Gastroesophageal sphincter (tissue), 4 donors: ENCODE data around the gene ULK2. TPM values are rescaled to one million over a fixed set of nuclear protein-coding genes. Genes with fewer than 3 reads are reported as not detected.

ENCODE experiments used
- ATAC-seq: fragments of 150-250 bp; one replicate; pipeline ENCODE4 v1.9.1; 2016; ENCODE audit warnings: mild to moderate bottlenecking, moderate library complexity
- H3K27ac ChIP-seq, 4 donors: fragments of 200-600 bp; sonication (generic) in 3 of 4; 1 replicate in 3 of 4; 2 replicates in 1 of 4; pipeline ENCODE4 v1.5.1; 2016 to 2019
- H3K27me3 ChIP-seq: fragments of 200-600 bp; sonication (generic); one replicate; pipeline ENCODE4 v1.5.1; 2019
- H3K36me3 ChIP-seq, 2 donors: fragments of 200-600 bp; sonication (generic); one replicate each; pipeline ENCODE4 v1.5.1; 2019; ENCODE audit warnings: control low read depth in 1 of 2
- H3K4me1 ChIP-seq, 3 donors: fragments of 200-600 bp; sonication (generic); 1 replicate in 2 of 3; 2 replicates in 1 of 3; pipeline ENCODE4 v1.5.1; 2016 to 2019; ENCODE audit warnings: control low read depth in 2 of 3
- H3K4me3 ChIP-seq, 2 donors: fragments of 200-600 bp; sonication (generic); one replicate each; pipeline ENCODE4 v1.5.1; 2019; ENCODE audit warnings: mild to moderate bottlenecking in 1 of 2, moderate library complexity in 1 of 2
- H3K9me3 ChIP-seq, 3 donors: fragments of 200-600 bp; sonication (generic); one replicate each; pipeline ENCODE4 v1.5.1; 2017 to 2019; ENCODE audit warnings: control low read depth in 2 of 3
- EP300 ChIP-seq: sonication (generic); formaldehyde crosslinking; IDR thresholded peaks from one replicate; pipeline ENCODE4 v1.6.1; 2017; ENCODE audit warnings: antibody characterized with exemption, mild to moderate bottlenecking
- POLR2A ChIP-seq, 2 donors: fragments of 450-650 bp; IDR thresholded peaks; one replicate each; pipeline ENCODE4 v1.6.1; 2017; ENCODE audit warnings: antibody characterized with exemption in 2 of 2, mild to moderate bottlenecking in 2 of 2, moderate library complexity in 1 of 2
- POLR2AphosphoS5 ChIP-seq: sonication (generic); formaldehyde crosslinking; IDR thresholded peaks from one replicate; pipeline ENCODE4 v1.6.1; 2017; ENCODE audit warnings: antibody characterized with exemption
- WGBS, 2 donors: methylation state at CpG; one replicate each; pipeline ENCODE4 v1.1.5; 2018; ENCODE audit warnings: low coverage in 1 of 2; 5-methylcytosine and 5-hydroxymethylcytosine counted together
- total RNA-seq, 4 donors: library from RNA; depleted of rRNA; stranded (reverse); fragments of >200 nt; gene quantifications; one replicate each; pipeline ENCODE4 v1.1.0, GENCODE V29; 2016
- TF ChIP-seq, protein P1 (sequence below), 4 experiments: fragments of 200-600 bp in 2 of 4; fragments of 450-650 bp in 2 of 4; sonication (generic) in 1 of 4; IDR thresholded peaks; one replicate each; pipeline ENCODE4 v1.5.1; 2017 to 2019; ENCODE audit warnings: antibody characterized with exemption in 4 of 4, mild to moderate bottlenecking in 2 of 4, moderate library complexity in 2 of 4

Gene ULK2
- total RNA-seq, 4 donors from 2014 or later: 29.2 to 48.7 (median 47.5) TPM

- peaks cover 0 to 94% of the 10 kb centered on the region in 2 donors for H3K36me3 ChIP-seq
- ATAC-seq: no peak
Measured at GRCh38 chr17:19781488-19782458, 86.0 kb downstream of the ULK2 start.

GRCh38 chr17:19780846-19781245 is 86.9 kb downstream of the ULK2 start:
- Histone ChIP-seq H3K27me3 (no peaks in the 10 kb centered on the region), H3K4me3 (no peak overlapping the region), H3K27ac (no peak overlapping the region), H3K4me1 (no peaks in the 10 kb centered on the region), H3K9me3 (no peaks in the 10 kb centered on the region), H3K36me3 (peaks cover 0 to 97% of the 10 kb centered on the region in 2 donors)
- TF ChIP-seq POLR2A (IDR thresholded peaks at IDR 0.05): no peak
- no peak for TF ChIP-seq EP300
- TF ChIP-seq, protein P1, sequence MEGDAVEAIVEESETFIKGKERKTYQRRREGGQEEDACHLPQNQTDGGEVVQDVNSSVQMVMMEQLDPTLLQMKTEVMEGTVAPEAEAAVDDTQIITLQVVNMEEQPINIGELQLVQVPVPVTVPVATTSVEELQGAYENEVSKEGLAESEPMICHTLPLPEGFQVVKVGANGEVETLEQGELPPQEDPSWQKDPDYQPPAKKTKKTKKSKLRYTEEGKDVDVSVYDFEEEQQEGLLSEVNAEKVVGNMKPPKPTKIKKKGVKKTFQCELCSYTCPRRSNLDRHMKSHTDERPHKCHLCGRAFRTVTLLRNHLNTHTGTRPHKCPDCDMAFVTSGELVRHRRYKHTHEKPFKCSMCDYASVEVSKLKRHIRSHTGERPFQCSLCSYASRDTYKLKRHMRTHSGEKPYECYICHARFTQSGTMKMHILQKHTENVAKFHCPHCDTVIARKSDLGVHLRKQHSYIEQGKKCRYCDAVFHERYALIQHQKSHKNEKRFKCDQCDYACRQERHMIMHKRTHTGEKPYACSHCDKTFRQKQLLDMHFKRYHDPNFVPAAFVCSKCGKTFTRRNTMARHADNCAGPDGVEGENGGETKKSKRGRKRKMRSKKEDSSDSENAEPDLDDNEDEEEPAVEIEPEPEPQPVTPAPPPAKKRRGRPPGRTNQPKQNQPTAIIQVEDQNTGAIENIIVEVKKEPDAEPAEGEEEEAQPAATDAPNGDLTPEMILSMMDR (IDR thresholded peaks at IDR 0.05): no peak
- TF ChIP-seq POLR2AphosphoS5: no peak
- WGBS, 2 donors: 74 to 91% methylated on average over 4 of the region's 4 CpGs
- ATAC-seq: no peak

More at GRCh38 chr17:19781488-19782458, 86.0 kb downstream of the ULK2 start:
- Histone ChIP-seq H3K27me3 (no peaks in the 10 kb centered on the region), H3K4me3 (no peak overlapping the region), H3K27ac (no peak overlapping the region), H3K4me1 (no peaks in the 10 kb centered on the region), H3K9me3 (no peaks in the 10 kb centered on the region)
- TF ChIP-seq EP300 (no peak), POLR2A (IDR thresholded peaks at IDR 0.05) (no peak), POLR2AphosphoS5 (no peak)
- TF ChIP-seq, protein P1 (IDR thresholded peaks at IDR 0.05): no peak
- WGBS, 2 donors: 88 to 93% methylated on average over 9 of the region's 9 CpGs

GRCh38 chr17:19773534-19773933 is 94.2 kb downstream of the ULK2 start:
- TF ChIP-seq EP300: no peak
- no peak for TF ChIP-seq POLR2A (IDR thresholded peaks at IDR 0.05)
- TF ChIP-seq POLR2AphosphoS5: no peak
- H3K4me1 ChIP-seq: peaks cover 0 to 8% (median 0%) of the 10 kb centered on the region in 3 donors
- H3K9me3 ChIP-seq: no peaks in the 10 kb centered on the region
- H3K4me3 ChIP-seq: no peak overlapping the region
- H3K36me3 ChIP-seq: peaks cover 0 to 60% of the 10 kb centered on the region in 2 donors
- ATAC-seq: no peak
- no peaks in the 10 kb centered on the region for H3K27me3 ChIP-seq
- H3K27ac ChIP-seq: no peak overlapping the region
- 92 to 94% methylated on average over 2 to 6 of the region's 6 CpGs for WGBS, 2 donors

- Histone ChIP-seq H3K4me1 (peaks cover 0 to 8% (median 0%) of the 10 kb centered on the region in 3 donors), H3K4me3 (no peak overlapping the region), H3K36me3 (peaks cover 0 to 45% of the 10 kb centered on the region in 2 donors), H3K9me3 (no peaks in the 10 kb centered on the region), H3K27ac (peak overlapping the region in 1 of 4 donors; percentile 8), H3K27me3 (no peaks in the 10 kb centered on the region)
- ATAC-seq: no peak
- 50 to 53% methylated on average over 4 to 7 of the region's 7 CpGs for WGBS, 2 donors
- TF ChIP-seq, protein P1 (IDR thresholded peaks at IDR 0.05): no peak
- TF ChIP-seq POLR2AphosphoS5 (no peak), EP300 (no peak), POLR2A (IDR thresholded peaks at IDR 0.05) (no peak)
Measured at GRCh38 chr17:19771971-19772630, 95.6 kb downstream of the ULK2 start.

DNA sequence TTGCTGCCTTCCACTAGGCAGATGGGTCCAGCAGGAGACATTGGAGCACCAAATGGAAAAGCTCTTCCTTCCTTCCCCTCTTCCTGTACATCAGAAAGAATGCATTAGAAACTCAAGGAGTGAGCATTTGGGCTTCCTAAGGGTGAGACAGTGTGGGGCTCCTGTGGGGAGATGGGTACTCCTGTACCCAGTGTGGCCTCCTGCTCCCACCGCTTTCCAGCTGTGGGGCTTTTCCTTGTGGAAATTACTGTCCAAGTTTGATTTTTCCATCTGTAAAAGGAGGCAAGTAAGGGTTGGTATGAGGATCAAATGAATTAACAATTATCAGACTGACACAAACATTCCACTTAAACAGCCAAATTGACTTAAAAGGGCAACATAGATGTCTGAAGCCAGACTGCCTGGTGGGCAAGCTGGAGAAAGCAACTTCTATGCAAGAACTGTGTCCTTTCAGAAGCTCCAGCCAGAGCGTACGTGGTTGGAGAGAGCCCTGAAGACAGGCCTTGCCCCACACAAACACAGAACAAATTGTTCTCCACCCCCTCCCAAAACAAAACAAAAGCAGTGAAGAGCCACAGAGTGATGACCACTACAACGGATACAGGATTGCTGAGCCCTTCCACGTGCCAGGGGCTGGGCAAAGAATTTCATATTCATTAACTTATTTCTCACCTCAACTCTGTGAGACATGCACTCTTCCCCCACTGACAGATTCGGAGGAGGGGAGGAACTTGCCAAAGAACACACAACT is 96.6 kb downstream of the ULK2 start:
- peak overlapping the region in 1 of 4 donors; percentile 29 for H3K27ac ChIP-seq
- ATAC-seq: no peak

More for the DNA sequence above, 96.6 kb downstream of the ULK2 start:
- no peak overlapping the region for H3K4me3 ChIP-seq
- WGBS, 2 donors: 40 to 51% methylated on average over 3 to 5 of the region's 6 CpGs
- no peaks in the 10 kb centered on the region for H3K27me3 ChIP-seq
- H3K9me3 ChIP-seq: no peaks in the 10 kb centered on the region
- peaks cover 0 to 16% (median 0%) of the 10 kb centered on the region in 3 donors for H3K4me1 ChIP-seq
- TF ChIP-seq POLR2AphosphoS5: no peak
- peaks cover 0 to 36% of the 10 kb centered on the region in 2 donors for H3K36me3 ChIP-seq
